Measurements from ENCODE around the gene SYT17.

Gene SYT17

DNA sequence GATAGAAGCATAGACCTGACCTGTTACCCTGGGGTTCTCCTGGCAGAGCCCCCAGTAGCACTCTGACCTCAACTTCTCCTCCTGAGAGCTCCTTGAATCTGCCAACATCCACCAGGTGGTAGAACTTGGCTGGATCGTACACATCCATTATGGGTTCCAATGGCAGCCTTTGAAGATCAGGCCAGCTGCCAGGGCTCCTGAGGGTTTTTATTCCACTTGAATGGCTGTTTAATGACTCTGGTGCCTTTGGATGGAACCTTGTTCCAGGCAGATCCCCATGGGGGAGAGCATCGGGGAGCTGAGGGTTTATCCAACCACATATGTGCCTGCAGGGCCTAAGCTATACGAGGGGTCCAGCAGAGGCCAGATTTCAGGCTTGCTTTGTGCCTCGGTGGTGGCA lies 70.4 kb downstream of the SYT17 start:
- Histone ChIP-seq H3K36me3 (ENCODE audit: control insufficient read depth, insufficient read depth, low read length, severe bottlenecking) (no peaks in the 10 kb centered on the region), H3K9me3 (ENCODE audit: control insufficient read depth, low read length) (peaks cover 21% of the 10 kb centered on the region)
- no peak for DNase-seq (ENCODE audit: low read depth)

DNA sequence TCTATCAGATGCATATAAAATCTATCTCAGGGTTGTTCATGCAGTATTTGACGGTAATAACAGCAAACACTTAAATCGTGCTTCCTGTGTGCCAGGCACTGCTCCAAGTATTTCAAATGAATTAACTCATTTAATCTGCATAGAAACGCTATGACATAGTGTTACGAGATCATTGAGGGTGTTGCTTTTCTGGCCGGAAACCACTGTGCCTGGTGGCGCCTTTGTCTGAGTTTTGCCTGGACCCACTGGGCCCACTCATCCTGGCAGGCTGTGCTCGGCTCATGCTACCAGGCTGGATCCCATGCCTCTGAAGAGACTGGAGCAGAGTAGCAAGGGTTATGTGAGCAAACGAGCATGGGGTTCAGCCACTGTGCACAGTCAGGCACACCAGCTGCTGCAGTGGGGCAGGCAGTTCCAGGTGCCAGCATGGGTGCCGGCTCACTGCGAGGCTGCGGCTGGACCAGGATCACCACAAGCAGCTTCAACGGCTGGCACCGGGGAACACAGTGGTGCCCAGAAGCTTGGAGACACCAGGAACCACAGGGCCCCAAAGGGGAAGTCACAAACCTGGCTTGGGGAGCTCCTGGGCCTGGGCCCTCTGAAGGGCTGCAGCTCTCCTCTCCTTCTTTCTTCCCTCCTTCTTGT lies 71.6 kb downstream of the SYT17 start:
- no peaks in the 10 kb centered on the region for H3K4me1 ChIP-seq (ENCODE audit: control insufficient read depth, insufficient read depth, low read length)
- DNase-seq (ENCODE audit: low read depth) = no peak
- no peak overlapping the region for H3K9ac ChIP-seq (ENCODE audit: low read length)
- peaks cover 21% of the 10 kb centered on the region for H3K9me3 ChIP-seq (ENCODE audit: control insufficient read depth, low read length)
- no peaks in the 10 kb centered on the region for H3K36me3 ChIP-seq (ENCODE audit: control insufficient read depth, insufficient read depth, low read length, severe bottlenecking)
- H3K27me3 ChIP-seq (replicated peaks; ENCODE audit: control insufficient read depth, insufficient read depth, low read length) = no peaks in the 10 kb centered on the region
- no peak overlapping the region for H3K4me3 ChIP-seq (ENCODE audit: low read length)

More for the DNA sequence above, 70.4 kb downstream of the SYT17 start:
- Histone ChIP-seq H3K4me1 (ENCODE audit: control insufficient read depth, insufficient read depth, low read length) (no peaks in the 10 kb centered on the region), H3K9ac (ENCODE audit: low read length) (no peak overlapping the region), H3K4me3 (ENCODE audit: low read length) (no peak overlapping the region), H3K27me3 (replicated peaks; ENCODE audit: control insufficient read depth, insufficient read depth, low read length) (no peaks in the 10 kb centered on the region)

DNA sequence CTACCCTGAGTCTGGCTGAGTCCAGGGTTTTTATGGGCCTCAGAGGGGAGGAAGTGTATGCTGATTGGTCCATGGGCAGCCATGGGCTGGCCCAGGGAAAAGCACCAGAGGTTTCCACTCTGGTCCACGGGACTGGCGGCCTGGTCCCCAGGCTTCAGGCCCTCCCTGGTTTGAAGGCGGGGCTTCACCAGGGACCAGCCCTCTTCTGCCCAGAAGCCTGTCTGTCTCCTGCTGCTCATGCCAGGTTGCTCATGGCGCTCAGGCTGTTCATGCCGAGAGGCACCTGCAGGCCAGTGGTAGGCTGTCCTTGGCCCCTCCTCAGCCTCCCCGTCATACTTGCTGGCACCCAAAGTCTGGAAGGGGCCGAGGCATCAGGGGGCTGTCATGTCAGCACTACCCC lies 72.5 kb downstream of the SYT17 start:
- Histone ChIP-seq H3K9ac (ENCODE audit: low read length) (no peak overlapping the region), H3K4me1 (ENCODE audit: control insufficient read depth, insufficient read depth, low read length) (no peaks in the 10 kb centered on the region), H3K4me3 (ENCODE audit: low read length) (no peak overlapping the region), H3K27me3 (replicated peaks; ENCODE audit: control insufficient read depth, insufficient read depth, low read length) (no peaks in the 10 kb centered on the region), H3K9me3 (ENCODE audit: control insufficient read depth, low read length) (peaks cover 15% of the 10 kb centered on the region), H3K36me3 (ENCODE audit: control insufficient read depth, insufficient read depth, low read length, severe bottlenecking) (no peaks in the 10 kb centered on the region)
- DNase-seq (ENCODE audit: low read depth) = no peak

DNA sequence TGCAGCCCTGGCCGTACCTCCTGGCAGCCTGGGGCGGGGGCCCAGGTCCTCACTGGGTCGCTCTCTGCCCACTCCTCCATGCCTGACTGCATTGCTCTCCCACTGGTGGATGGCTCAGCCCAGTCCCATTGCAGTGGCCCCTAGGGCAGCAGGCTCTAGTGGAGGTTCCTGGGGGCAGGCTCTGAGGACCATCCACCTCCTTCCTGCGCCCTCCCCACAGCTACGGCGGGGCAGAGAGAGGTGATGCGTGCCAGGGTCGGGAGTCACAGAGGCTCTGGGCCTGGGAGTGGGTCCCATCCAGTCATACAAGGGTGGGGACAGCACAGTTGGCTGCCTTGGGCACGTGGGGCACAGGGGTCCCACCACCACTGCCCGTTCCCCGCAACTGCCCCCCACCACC lies 73.5 kb downstream of the SYT17 start:
- no peaks in the 10 kb centered on the region for H3K27me3 ChIP-seq (replicated peaks; ENCODE audit: control insufficient read depth, insufficient read depth, low read length)
- H3K4me3 ChIP-seq (ENCODE audit: low read length) = no peak overlapping the region
- no peak for DNase-seq (ENCODE audit: low read depth)
- no peak overlapping the region for H3K9ac ChIP-seq (ENCODE audit: low read length)
- no peaks in the 10 kb centered on the region for H3K4me1 ChIP-seq (ENCODE audit: control insufficient read depth, insufficient read depth, low read length)
- H3K36me3 ChIP-seq (ENCODE audit: control insufficient read depth, insufficient read depth, low read length, severe bottlenecking) = no peaks in the 10 kb centered on the region
- H3K9me3 ChIP-seq (ENCODE audit: control insufficient read depth, low read length) = peaks cover 6% of the 10 kb centered on the region

DNA sequence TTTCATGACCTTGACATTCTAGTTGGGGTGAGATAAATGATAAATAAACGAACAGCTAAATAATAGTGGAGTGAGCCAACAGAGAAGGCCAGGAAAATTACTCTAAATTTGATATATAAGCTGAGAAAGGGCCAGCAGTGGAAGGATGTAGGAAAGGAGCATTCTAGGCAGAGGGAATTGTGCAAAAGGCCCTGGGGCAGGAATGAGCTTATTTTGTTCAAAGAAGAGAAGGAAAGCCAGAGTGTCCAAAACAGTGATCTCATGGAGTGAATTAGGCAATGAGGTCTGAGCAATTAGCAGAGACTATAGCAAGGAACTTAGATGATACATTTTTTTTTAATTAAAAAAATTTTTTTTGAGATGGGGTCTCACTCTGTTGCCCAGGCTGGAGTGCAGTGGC lies 74.1 kb downstream of the SYT17 start:
- no peaks in the 10 kb centered on the region for H3K4me1 ChIP-seq (ENCODE audit: control insufficient read depth, insufficient read depth, low read length)
- no peak overlapping the region for H3K9ac ChIP-seq (ENCODE audit: low read length)
- no peak for DNase-seq (ENCODE audit: low read depth)
- H3K36me3 ChIP-seq (ENCODE audit: control insufficient read depth, insufficient read depth, low read length, severe bottlenecking) = no peaks in the 10 kb centered on the region
- H3K4me3 ChIP-seq (ENCODE audit: low read length) = no peak overlapping the region
- H3K27me3 ChIP-seq (replicated peaks; ENCODE audit: control insufficient read depth, insufficient read depth, low read length) = no peaks in the 10 kb centered on the region
- H3K9me3 ChIP-seq (ENCODE audit: control insufficient read depth, low read length) = no peaks in the 10 kb centered on the region

DNA sequence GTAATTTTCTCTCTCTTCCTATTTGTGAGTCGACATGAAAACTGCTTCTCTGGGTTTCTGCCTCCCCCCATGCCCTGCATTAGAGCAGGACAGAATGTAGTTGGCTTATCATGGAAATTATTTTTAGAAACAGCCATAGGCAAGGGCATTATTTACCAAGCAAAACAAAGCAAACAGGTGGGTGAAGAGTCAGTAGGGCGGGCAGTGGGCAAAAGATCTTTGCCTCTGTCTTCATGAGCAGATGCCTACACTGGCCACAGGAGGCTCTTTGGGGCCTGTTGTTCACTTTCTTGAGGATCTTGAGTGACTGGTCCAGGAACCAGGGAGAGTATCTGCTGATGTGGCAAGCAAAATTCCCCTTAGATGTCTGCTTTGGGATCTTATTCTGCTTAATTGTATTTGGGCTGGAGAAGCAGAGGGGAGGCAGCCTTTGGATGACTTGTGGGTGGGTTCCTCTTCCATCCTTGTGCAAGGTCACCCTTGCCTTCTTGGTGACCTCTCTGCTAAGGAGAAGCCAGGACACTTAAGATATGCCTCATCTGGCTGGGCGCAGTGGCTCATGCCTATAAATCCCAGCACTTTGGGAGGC lies 75.0 kb downstream of the SYT17 start:
- peaks cover 2% of the 10 kb centered on the region for H3K9me3 ChIP-seq (ENCODE audit: control insufficient read depth, low read length)
- DNase-seq (ENCODE audit: low read depth) = no peak
- no peak overlapping the region for H3K9ac ChIP-seq (ENCODE audit: low read length)
- no peaks in the 10 kb centered on the region for H3K4me1 ChIP-seq (ENCODE audit: control insufficient read depth, insufficient read depth, low read length)
- no peak overlapping the region for H3K4me3 ChIP-seq (ENCODE audit: low read length)
- H3K36me3 ChIP-seq (ENCODE audit: control insufficient read depth, insufficient read depth, low read length, severe bottlenecking) = no peaks in the 10 kb centered on the region
- no peaks in the 10 kb centered on the region for H3K27me3 ChIP-seq (replicated peaks; ENCODE audit: control insufficient read depth, insufficient read depth, low read length)

DNA sequence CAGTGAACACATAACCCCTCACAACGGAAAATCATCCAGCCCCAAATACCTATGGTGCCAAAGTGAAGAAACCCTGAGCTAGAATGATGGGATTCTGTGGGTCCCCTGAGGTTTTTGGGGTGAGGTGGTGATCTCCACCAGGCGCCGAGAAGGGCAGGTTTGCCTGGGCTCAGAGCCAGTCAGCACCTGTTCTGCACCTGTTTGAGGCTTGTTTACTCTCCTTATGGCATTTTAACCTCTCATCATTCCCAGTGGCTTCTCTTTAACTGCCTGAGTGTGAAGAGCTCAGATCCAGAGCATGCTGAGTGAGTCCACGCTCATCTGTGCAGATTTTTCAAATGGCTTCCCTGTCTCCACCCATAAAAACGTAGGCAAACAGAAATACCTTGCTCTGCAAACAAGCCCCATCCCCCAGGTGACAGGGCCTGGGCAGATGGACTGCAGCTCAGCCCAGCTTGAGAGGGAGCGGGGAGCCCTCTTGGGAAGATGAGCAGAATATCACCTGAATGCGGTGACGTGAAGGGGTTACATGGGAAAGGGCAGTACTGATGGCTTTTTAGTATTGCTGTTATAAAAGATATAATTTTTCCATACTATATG lies 77.4 kb downstream of the SYT17 start:
- DNase-seq (ENCODE audit: low read depth) = no peak
- no peak overlapping the region for H3K4me3 ChIP-seq (ENCODE audit: low read length)
- no peaks in the 10 kb centered on the region for H3K27me3 ChIP-seq (replicated peaks; ENCODE audit: control insufficient read depth, insufficient read depth, low read length)
- no peaks in the 10 kb centered on the region for H3K36me3 ChIP-seq (ENCODE audit: control insufficient read depth, insufficient read depth, low read length, severe bottlenecking)
- peaks cover 2% of the 10 kb centered on the region for H3K9me3 ChIP-seq (ENCODE audit: control insufficient read depth, low read length)
- H3K4me1 ChIP-seq (ENCODE audit: control insufficient read depth, insufficient read depth, low read length) = no peaks in the 10 kb centered on the region
- H3K9ac ChIP-seq (ENCODE audit: low read length) = no peak overlapping the region

DNA sequence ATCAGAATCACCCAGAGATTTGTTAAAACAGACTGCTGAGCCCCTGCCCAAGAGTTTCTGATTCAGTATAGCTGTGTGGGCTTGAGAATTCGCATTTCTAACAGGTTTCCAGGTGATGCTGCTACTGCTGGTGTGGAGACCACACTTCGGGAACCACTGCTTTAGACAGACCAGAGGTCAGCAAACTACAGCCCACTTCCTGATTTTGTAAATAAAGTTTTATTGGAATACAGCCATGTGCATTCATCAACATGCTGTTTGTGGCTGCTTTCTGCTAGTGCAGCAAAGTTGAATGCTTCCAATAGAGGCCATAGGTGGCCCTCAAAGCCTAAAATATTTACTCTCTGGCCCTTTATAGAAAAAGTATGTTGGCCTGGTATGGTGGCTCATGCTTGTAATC lies 84.9 kb downstream of the SYT17 start:
- Histone ChIP-seq H3K4me3 (ENCODE audit: low read length) (no peak overlapping the region), H3K9ac (ENCODE audit: low read length) (no peak overlapping the region), H3K9me3 (ENCODE audit: control insufficient read depth, low read length) (peaks cover 1% of the 10 kb centered on the region), H3K27me3 (replicated peaks; ENCODE audit: control insufficient read depth, insufficient read depth, low read length) (peaks cover 12% of the 10 kb centered on the region), H3K4me1 (ENCODE audit: control insufficient read depth, insufficient read depth, low read length) (no peaks in the 10 kb centered on the region), H3K36me3 (ENCODE audit: control insufficient read depth, insufficient read depth, low read length, severe bottlenecking) (no peaks in the 10 kb centered on the region)
- DNase-seq (ENCODE audit: low read depth) = no peak

DNA sequence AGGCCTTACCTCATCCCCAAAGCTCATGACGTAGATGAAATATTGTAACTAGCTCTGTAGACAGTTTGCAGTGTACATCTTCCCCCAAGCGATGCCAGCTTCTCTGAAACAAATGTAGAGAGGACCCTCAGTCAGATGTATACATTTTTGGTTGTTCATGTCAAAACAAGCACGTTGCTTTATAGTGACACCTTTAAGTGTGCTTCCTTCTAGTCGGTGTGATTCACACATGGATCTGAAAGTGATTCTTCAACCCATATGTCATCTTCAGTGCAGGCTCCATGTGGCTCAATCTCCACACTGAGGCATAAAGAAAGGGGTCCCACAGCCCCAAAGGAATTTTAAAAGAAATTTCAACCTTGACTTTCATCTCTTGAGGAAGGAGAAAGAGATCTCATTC lies 86.6 kb downstream of the SYT17 start:
- H3K36me3 ChIP-seq (ENCODE audit: control insufficient read depth, insufficient read depth, low read length, severe bottlenecking) = no peaks in the 10 kb centered on the region
- H3K9me3 ChIP-seq (ENCODE audit: control insufficient read depth, low read length) = no peaks in the 10 kb centered on the region
- H3K4me1 ChIP-seq (ENCODE audit: control insufficient read depth, insufficient read depth, low read length) = no peaks in the 10 kb centered on the region
- no peak for DNase-seq (ENCODE audit: low read depth)
- H3K4me3 ChIP-seq (ENCODE audit: low read length) = no peak overlapping the region
- no peak overlapping the region for H3K9ac ChIP-seq (ENCODE audit: low read length)
- H3K27me3 ChIP-seq (replicated peaks; ENCODE audit: control insufficient read depth, insufficient read depth, low read length) = peaks cover 12% of the 10 kb centered on the region

DNA sequence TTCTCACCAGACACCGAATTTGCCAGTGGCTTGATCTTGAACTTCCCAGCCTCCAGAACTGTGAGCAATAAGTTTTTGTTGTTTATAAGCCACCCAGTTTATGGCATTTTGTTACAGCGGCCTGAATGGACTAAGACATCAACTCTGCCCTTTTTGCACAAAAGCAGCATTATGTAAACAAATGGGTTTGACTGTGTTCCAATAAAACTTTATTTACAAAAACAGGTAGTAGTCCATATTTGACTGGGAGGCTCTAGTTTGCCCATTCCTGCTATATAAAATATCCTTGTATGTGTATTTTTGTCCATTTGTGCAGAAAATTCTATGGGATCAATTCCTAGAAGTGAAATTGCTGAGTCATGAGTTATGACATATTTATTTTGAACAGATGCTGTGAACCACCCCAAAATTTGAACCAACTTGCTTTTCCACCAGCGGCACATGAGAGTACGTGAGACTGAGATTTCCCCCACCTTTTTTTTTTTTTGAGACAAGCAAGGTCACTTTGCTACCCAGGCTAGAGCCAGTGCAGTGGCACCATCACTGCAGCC lies 96.2 kb downstream of the SYT17 start:
- peaks cover 2% of the 10 kb centered on the region for H3K27me3 ChIP-seq (replicated peaks; ENCODE audit: control insufficient read depth, insufficient read depth, low read length)
- H3K9ac ChIP-seq (ENCODE audit: low read length) = no peak overlapping the region
- peaks cover 15% of the 10 kb centered on the region for H3K9me3 ChIP-seq (ENCODE audit: control insufficient read depth, low read length)
- H3K4me1 ChIP-seq (ENCODE audit: control insufficient read depth, insufficient read depth, low read length) = no peaks in the 10 kb centered on the region
- DNase-seq (ENCODE audit: low read depth) = no peak
- no peaks in the 10 kb centered on the region for H3K36me3 ChIP-seq (ENCODE audit: control insufficient read depth, insufficient read depth, low read length, severe bottlenecking)
- no peak overlapping the region for H3K4me3 ChIP-seq (ENCODE audit: low read length)

DNA sequence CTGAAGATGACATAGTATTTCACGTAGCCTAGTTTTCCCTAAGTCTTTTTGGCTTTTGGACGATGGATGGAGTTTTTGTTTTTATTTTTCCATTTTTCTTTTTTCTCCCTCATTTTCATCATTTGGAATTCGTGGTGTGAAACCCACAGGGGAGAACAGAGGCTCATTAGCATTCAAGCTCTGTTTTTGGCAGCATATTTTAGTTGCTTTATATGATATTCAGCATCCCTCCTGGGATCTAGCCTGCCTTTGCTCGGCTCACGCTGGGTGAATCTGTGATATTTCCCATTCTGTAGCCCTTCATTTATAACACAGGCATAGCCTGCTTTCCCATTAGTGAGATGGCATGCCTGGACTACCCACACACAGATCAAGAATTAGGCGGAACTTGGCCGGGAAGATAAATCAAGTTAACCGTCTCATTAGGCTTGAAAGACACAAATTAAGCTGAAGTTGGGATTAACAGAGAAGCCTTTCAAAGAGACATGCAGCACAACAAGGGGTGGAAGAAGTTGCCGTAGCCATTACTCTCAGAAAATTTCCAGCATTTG lies 97.4 kb downstream of the SYT17 start:
- H3K4me3 ChIP-seq (ENCODE audit: low read length) = no peak overlapping the region
- H3K4me1 ChIP-seq (ENCODE audit: control insufficient read depth, insufficient read depth, low read length) = no peaks in the 10 kb centered on the region
- H3K9me3 ChIP-seq (ENCODE audit: control insufficient read depth, low read length) = peaks cover 18% of the 10 kb centered on the region
- H3K36me3 ChIP-seq (ENCODE audit: control insufficient read depth, insufficient read depth, low read length, severe bottlenecking) = no peaks in the 10 kb centered on the region
- H3K27me3 ChIP-seq (replicated peaks; ENCODE audit: control insufficient read depth, insufficient read depth, low read length) = no peaks in the 10 kb centered on the region
- H3K9ac ChIP-seq (ENCODE audit: low read length) = no peak overlapping the region
- no peak for DNase-seq (ENCODE audit: low read depth)
